Large intestine (tissue), 3 donors: ENCODE results near the gene BUB3. TPM values are rescaled to one million over a fixed set of nuclear protein-coding genes. Genes with fewer than 3 reads are reported as not detected.
A peak's percentile ranks its signal among the peaks of the same experiment; 100 is the strongest.
"Not testable (repeated sequence)": the region's sequence is repeated elsewhere in the genome, so short reads cannot be mapped to it uniquely, and the experiment has no call there.

Experiments
- DNase-seq, 2 donors: peaks; one replicate each; pipeline versions ENCODE4 v3.0.0 to v3.0.0-alpha.2; 2013
- H3K27ac ChIP-seq: one replicate; pipeline ENCODE4 v1.5.1; 2013; ENCODE audit warnings: low read length
- H3K27me3 ChIP-seq: 2 replicates; pipeline ENCODE4 v1.6.1; 2013; ENCODE audit warnings: low read length; ENCODE audit not compliant: control insufficient read depth, insufficient read depth
- H3K36me3 ChIP-seq: 2 replicates; pipeline ENCODE4 v1.6.1; 2013; ENCODE audit warnings: low read length; ENCODE audit not compliant: control insufficient read depth, insufficient read depth
- H3K4me1 ChIP-seq: one replicate; pipeline ENCODE4 v1.6.1; 2013; ENCODE audit warnings: low read length; ENCODE audit not compliant: control insufficient read depth, insufficient read depth
- H3K4me3 ChIP-seq: one replicate; pipeline ENCODE4 v1.5.1; 2013; ENCODE audit warnings: low read length
- H3K9me3 ChIP-seq: one replicate; pipeline ENCODE4 v1.6.1; 2013; ENCODE audit warnings: mild to moderate bottlenecking, low read depth, low read length, moderate library complexity; ENCODE audit not compliant: control insufficient read depth
- WGBS: methylation state at CpG from one replicate; pipeline ENCODE4 v1.1.5; 2013; ENCODE audit warnings: low lambda C conversion rate; ENCODE audit not compliant: insufficient coverage; 5-methylcytosine and 5-hydroxymethylcytosine counted together
- polyA plus RNA-seq: library from polyadenylated mRNA; unstranded; fragments of 120-200 nt; gene quantifications from one replicate; pipeline ENCODE4 v1.2.1, GENCODE V29; 2013

Gene BUB3
- polyA plus RNA-seq, 1 donor: 95.2 TPM

GRCh38 chr10:123154711-123155505 lies 706 bp downstream of the BUB3 start:
- DNase-seq: peak in 1 of 2 donors; percentile 69
- H3K9me3 ChIP-seq: peaks cover 9% of the 10 kb centered on the region
- WGBS: 0% methylated on average over 2 of the region's 49 CpGs
- peaks cover 8% of the 10 kb centered on the region for H3K36me3 ChIP-seq
- peaks cover 36% of the 10 kb centered on the region for H3K27me3 ChIP-seq
- peaks cover 13% of the 10 kb centered on the region for H3K4me1 ChIP-seq
- peak overlapping the region; percentile 97 for H3K4me3 ChIP-seq
- H3K27ac ChIP-seq: peak overlapping the region; percentile 92

GRCh38 chr10:123156078-123156477 lies 1.9 kb downstream of the BUB3 start:
- peaks cover 17% of the 10 kb centered on the region for H3K36me3 ChIP-seq
- H3K27ac ChIP-seq: no peak overlapping the region
- H3K27me3 ChIP-seq: peaks cover 24% of the 10 kb centered on the region
- peaks cover 3% of the 10 kb centered on the region for H3K9me3 ChIP-seq
- peaks cover 7% of the 10 kb centered on the region for H3K4me1 ChIP-seq
- no peak overlapping the region for H3K4me3 ChIP-seq
- WGBS: 100% methylated on average over 1 of the region's 2 CpGs
- no peak for DNase-seq

GRCh38 chr10:123157210-123157609 lies 3.0 kb downstream of the BUB3 start:
- Histone ChIP-seq H3K36me3 (peaks cover 23% of the 10 kb centered on the region), H3K4me3 (no peak overlapping the region), H3K27ac (no peak overlapping the region), H3K4me1 (peaks cover 3% of the 10 kb centered on the region), H3K27me3 (peaks cover 13% of the 10 kb centered on the region), H3K9me3 (no peaks in the 10 kb centered on the region)
- peak in 1 of 2 donors; percentile 38 for DNase-seq
- WGBS: 64% methylated on average over 3 of the region's 3 CpGs

- Histone ChIP-seq H3K36me3 (peaks cover 35% of the 10 kb centered on the region), H3K4me3 (no peak overlapping the region), H3K9me3 (no peaks in the 10 kb centered on the region), H3K27me3 (no peaks in the 10 kb centered on the region), H3K4me1 (peaks cover 3% of the 10 kb centered on the region), H3K27ac (no peak overlapping the region)
- no peak for DNase-seq
- WGBS: 100% methylated on average over 1 of the region's 1 CpG
Observed at GRCh38 chr10:123158682-123159081, 4.5 kb downstream of the BUB3 start.

DNA sequence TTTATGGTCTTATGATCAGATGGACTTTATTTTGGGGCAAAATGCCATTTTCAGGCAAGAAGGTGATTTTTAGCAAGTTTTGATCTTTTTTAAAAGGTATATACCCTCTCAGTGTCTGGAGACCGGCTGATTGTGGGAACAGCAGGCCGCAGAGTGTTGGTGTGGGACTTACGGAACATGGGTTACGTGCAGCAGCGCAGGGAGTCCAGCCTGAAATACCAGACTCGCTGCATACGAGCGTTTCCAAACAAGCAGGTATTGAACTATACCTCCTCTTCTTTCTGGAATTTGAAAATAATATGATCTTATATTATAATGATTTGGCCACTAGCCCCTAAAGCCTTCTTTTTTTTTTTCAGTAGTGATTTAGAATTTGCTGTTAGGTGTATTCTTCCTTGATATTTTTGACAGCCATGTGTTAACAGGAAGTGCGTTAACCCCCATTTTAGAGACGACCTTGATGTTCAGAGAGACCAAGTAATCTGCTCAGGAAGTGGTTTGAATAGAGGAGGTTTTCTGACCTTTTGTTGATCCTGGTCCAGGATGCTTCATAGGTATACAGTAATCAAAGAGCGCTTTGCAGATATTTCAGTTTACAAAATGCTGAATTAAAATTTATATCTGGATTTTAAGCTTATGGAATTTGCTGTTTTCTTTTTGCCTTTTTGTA lies 6.2 kb downstream of the BUB3 start:
- H3K4me3 ChIP-seq: no peak overlapping the region
- H3K9me3 ChIP-seq: no peaks in the 10 kb centered on the region
- no peak for DNase-seq
- WGBS: 83% methylated on average over 1 of the region's 11 CpGs
- peaks cover 3% of the 10 kb centered on the region for H3K4me1 ChIP-seq
- H3K27ac ChIP-seq: no peak overlapping the region
- H3K36me3 ChIP-seq: peaks cover 43% of the 10 kb centered on the region
- no peaks in the 10 kb centered on the region for H3K27me3 ChIP-seq

DNA sequence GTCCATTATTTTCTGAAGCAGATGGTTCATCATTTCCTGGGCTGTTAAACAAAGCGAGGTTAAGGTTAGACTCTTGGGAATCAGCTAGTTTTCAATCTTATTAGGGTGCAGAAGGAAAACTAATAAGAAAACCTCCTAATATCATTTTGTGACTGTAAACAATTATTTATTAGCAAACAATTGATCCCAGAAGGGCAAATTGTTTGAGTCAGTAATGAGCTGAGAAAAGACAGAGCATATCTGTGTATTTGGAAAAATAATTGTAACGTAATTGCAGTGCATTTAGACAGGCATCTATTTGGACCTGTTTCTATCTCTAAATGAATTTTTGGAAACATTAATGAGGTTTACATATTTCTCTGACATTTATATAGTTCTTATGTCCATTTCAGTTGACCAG lies 10.1 kb downstream of the BUB3 start:
- H3K4me3 ChIP-seq: no peak overlapping the region
- WGBS: 100% methylated on average over 1 of the region's 2 CpGs
- H3K27ac ChIP-seq: no peak overlapping the region
- no peaks in the 10 kb centered on the region for H3K27me3 ChIP-seq
- H3K9me3 ChIP-seq: no peaks in the 10 kb centered on the region
- peaks cover 55% of the 10 kb centered on the region for H3K36me3 ChIP-seq
- H3K4me1 ChIP-seq: no peaks in the 10 kb centered on the region
- DNase-seq: no peak

GRCh38 chr10:123165445-123166072 lies 11.4 kb downstream of the BUB3 start:
- WGBS: no CpG with 5 or more reads among the region's 4 CpGs
- no peak for DNase-seq
- H3K9me3 ChIP-seq: no peaks in the 10 kb centered on the region
- no peak overlapping the region for H3K27ac ChIP-seq
- H3K36me3 ChIP-seq: peaks cover 50% of the 10 kb centered on the region
- no peaks in the 10 kb centered on the region for H3K4me1 ChIP-seq
- no peak overlapping the region for H3K4me3 ChIP-seq
- no peaks in the 10 kb centered on the region for H3K27me3 ChIP-seq

- no peaks in the 10 kb centered on the region for H3K27me3 ChIP-seq
- no peak overlapping the region for H3K27ac ChIP-seq
- no peak for DNase-seq
- no peaks in the 10 kb centered on the region for H3K4me1 ChIP-seq
- no CpG with 5 or more reads among the region's 2 CpGs for WGBS
- no peak overlapping the region for H3K4me3 ChIP-seq
- peaks cover 44% of the 10 kb centered on the region for H3K36me3 ChIP-seq
- H3K9me3 ChIP-seq: no peaks in the 10 kb centered on the region
Observed at GRCh38 chr10:123166618-123167017, 12.4 kb downstream of the BUB3 start.

- Histone ChIP-seq H3K4me3 (no peak overlapping the region), H3K36me3 (peaks cover 22% of the 10 kb centered on the region), H3K9me3 (no peaks in the 10 kb centered on the region), H3K27ac (no peak overlapping the region), H3K27me3 (no peaks in the 10 kb centered on the region), H3K4me1 (no peaks in the 10 kb centered on the region)
- WGBS: 80% methylated on average over 1 of the region's 4 CpGs
- no peak for DNase-seq
Observed at GRCh38 chr10:123170961-123171360, 16.8 kb downstream of the BUB3 start.

DNA sequence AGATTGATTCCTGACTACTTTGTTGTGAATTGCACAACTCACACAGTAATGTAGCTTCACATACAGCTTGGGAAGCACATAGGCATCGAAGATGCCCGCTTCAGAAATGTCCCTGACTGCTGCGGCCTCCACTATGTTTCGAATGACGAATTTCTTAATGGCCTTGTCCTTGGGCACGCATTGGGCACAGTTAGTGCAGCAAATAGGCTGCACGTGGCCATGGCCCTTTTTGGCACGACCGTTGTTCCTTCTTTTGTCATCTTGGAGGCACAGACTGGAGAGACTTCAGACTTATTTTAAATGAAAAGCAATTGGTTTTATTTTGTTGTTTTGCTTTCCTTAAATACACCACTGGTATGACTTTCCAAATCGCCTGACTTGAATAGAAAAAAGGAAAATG lies 17.4 kb downstream of the BUB3 start:
- not testable (repeated sequence) for DNase-seq, H3K27ac ChIP-seq, H3K4me1 ChIP-seq, H3K4me3 ChIP-seq, H3K27me3 ChIP-seq, H3K9me3 ChIP-seq
- no CpG with 5 or more reads among the region's 10 CpGs for WGBS
- H3K36me3 ChIP-seq: peaks cover 18% of the 10 kb centered on the region
